ENCODE measurements around the gene PADI1.

The PADI1 gene

GRCh38 chr1:17270891-17271765 is 66.2 kb downstream of the PADI1 start:
- DNase-seq: no peak

GRCh38 chr1:17272066-17272465 is 67.1 kb downstream of the PADI1 start:
- DNase-seq: no peak

GRCh38 chr1:17272646-17273045 is 67.7 kb downstream of the PADI1 start:
- DNase-seq: no peak

GRCh38 chr1:17273096-17273495 is 68.2 kb downstream of the PADI1 start:
- no peak for DNase-seq

- DNase-seq: peak in 4 of 56 donors; percentile 6 to 17 (median 8)
These were observed 69.5 kb downstream of the PADI1 start for GRCh38 chr1:17274186-17275170.

GRCh38 chr1:17276568-17276967 is 71.6 kb downstream of the PADI1 start:
- DNase-seq: peak in 4 of 56 donors; percentile 6 to 9 (median 8)

- no peak for DNase-seq
These were observed 72.7 kb downstream of the PADI1 start for GRCh38 chr1:17277511-17278159.

- DNase-seq: no peak
These were observed 74.3 kb downstream of the PADI1 start for GRCh38 chr1:17278996-17279830.

GRCh38 chr1:17280436-17280835 is 75.5 kb downstream of the PADI1 start:
- no peak for DNase-seq

GRCh38 chr1:17280894-17281293 is 76.0 kb downstream of the PADI1 start:
- DNase-seq: no peak

- DNase-seq: no peak
These were observed 76.8 kb downstream of the PADI1 start for GRCh38 chr1:17281775-17282181.

GRCh38 chr1:17282836-17283235 is 77.9 kb downstream of the PADI1 start:
- DNase-seq: no peak

GRCh38 chr1:17286646-17287045 is 81.7 kb downstream of the PADI1 start:
- DNase-seq: no peak

GRCh38 chr1:17287130-17287776 is 82.3 kb downstream of the PADI1 start:
- DNase-seq: no peak

GRCh38 chr1:17289721-17290120 is 84.8 kb downstream of the PADI1 start:
- no peak for DNase-seq

- no peak for DNase-seq
These were observed 85.6 kb downstream of the PADI1 start for GRCh38 chr1:17290553-17290952.

GRCh38 chr1:17292299-17293160 is 87.6 kb downstream of the PADI1 start:
- no peak for DNase-seq

GRCh38 chr1:17293681-17294425 is 88.9 kb downstream of the PADI1 start:
- no peak for DNase-seq

Measured in amygdala (tissue), 56 donors.